ENCODE data around the gene ISL2.

The ISL2 gene

GRCh38 chr15:76345880-76346668 lies 9.5 kb downstream of the ISL2 start:
- Histone ChIP-seq H3K9me3 (ENCODE audit: insufficient read depth, low read length, severe bottlenecking) (no peaks in the 10 kb centered on the region), H3K36me3 (ENCODE audit: insufficient read depth, low read length) (no peaks in the 10 kb centered on the region), H4K20me1 (ENCODE audit: insufficient read depth, low read length) (no peaks in the 10 kb centered on the region), H3K4me3 (ENCODE audit: low read depth in 1 of 2, low read length in 2 of 2) (no peak overlapping the region), H3K9ac (ENCODE audit: low read depth, low read length) (no peak overlapping the region), H3K4me1 (ENCODE audit: insufficient read depth, low read length) (no peaks in the 10 kb centered on the region), H3K4me2 (ENCODE audit: insufficient read depth, low read length) (no peak overlapping the region), H3K27ac (ENCODE audit: low read length) (no peak overlapping the region), H3K27me3 (ENCODE audit: insufficient read depth, low read length, poor library complexity) (no peaks in the 10 kb centered on the region), H3K79me2 (ENCODE audit: insufficient read depth, low read length) (no peaks in the 10 kb centered on the region), H2AFZ (ENCODE audit: low read depth, low read length) (no peak overlapping the region)
- ATAC-seq (ENCODE audit: insufficient read depth, low read depth) = no peak
- TF ChIP-seq CTCF (IDR thresholded peaks at IDR 0.05; ENCODE audit: borderline replicate concordance, extremely low read depth, low read length, poor library complexity, severe bottlenecking) (no peak), EZH2 (IDR thresholded peaks at IDR 0.05; ENCODE audit: borderline replicate concordance, low read depth, low read length, severe bottlenecking) (no peak)
- DNase-seq = no peak

GRCh38 chr15:76346669-76347481 lies 10.3 kb downstream of the ISL2 start:
- Histone ChIP-seq H3K9me3 (ENCODE audit: insufficient read depth, low read length, severe bottlenecking) (no peaks in the 10 kb centered on the region), H3K36me3 (ENCODE audit: insufficient read depth, low read length) (no peaks in the 10 kb centered on the region), H3K79me2 (ENCODE audit: insufficient read depth, low read length) (no peaks in the 10 kb centered on the region), H3K27ac (ENCODE audit: low read length) (no peak overlapping the region), H4K20me1 (ENCODE audit: insufficient read depth, low read length) (no peaks in the 10 kb centered on the region), H2AFZ (ENCODE audit: low read depth, low read length) (no peak overlapping the region), H3K4me3 (ENCODE audit: low read depth in 1 of 2, low read length in 2 of 2) (no peak overlapping the region), H3K9ac (ENCODE audit: low read depth, low read length) (no peak overlapping the region), H3K4me1 (ENCODE audit: insufficient read depth, low read length) (no peaks in the 10 kb centered on the region), H3K4me2 (ENCODE audit: insufficient read depth, low read length) (no peak overlapping the region), H3K27me3 (ENCODE audit: insufficient read depth, low read length, poor library complexity) (no peaks in the 10 kb centered on the region)
- ATAC-seq (ENCODE audit: insufficient read depth, low read depth) = no peak
- TF ChIP-seq EZH2 (IDR thresholded peaks at IDR 0.05; ENCODE audit: borderline replicate concordance, low read depth, low read length, severe bottlenecking) (no peak), CTCF (IDR thresholded peaks at IDR 0.05; ENCODE audit: borderline replicate concordance, extremely low read depth, low read length, poor library complexity, severe bottlenecking) (no peak)
- DNase-seq = no peak

- Histone ChIP-seq H3K9ac (ENCODE audit: low read depth, low read length) (no peak overlapping the region), H4K20me1 (ENCODE audit: insufficient read depth, low read length) (no peaks in the 10 kb centered on the region), H3K27me3 (ENCODE audit: insufficient read depth, low read length, poor library complexity) (no peaks in the 10 kb centered on the region), H3K27ac (ENCODE audit: low read length) (no peak overlapping the region), H3K4me1 (ENCODE audit: insufficient read depth, low read length) (no peaks in the 10 kb centered on the region), H2AFZ (ENCODE audit: low read depth, low read length) (no peak overlapping the region), H3K4me2 (ENCODE audit: insufficient read depth, low read length) (no peak overlapping the region), H3K36me3 (ENCODE audit: insufficient read depth, low read length) (no peaks in the 10 kb centered on the region), H3K79me2 (ENCODE audit: insufficient read depth, low read length) (no peaks in the 10 kb centered on the region), H3K4me3 (ENCODE audit: low read depth in 1 of 2, low read length in 2 of 2) (no peak overlapping the region), H3K9me3 (ENCODE audit: insufficient read depth, low read length, severe bottlenecking) (no peaks in the 10 kb centered on the region)
- TF ChIP-seq EZH2 (IDR thresholded peaks at IDR 0.05; ENCODE audit: borderline replicate concordance, low read depth, low read length, severe bottlenecking) = no peak
- no peak for TF ChIP-seq CTCF (IDR thresholded peaks at IDR 0.05; ENCODE audit: borderline replicate concordance, extremely low read depth, low read length, poor library complexity, severe bottlenecking)
- DNase-seq (no peak), ATAC-seq (ENCODE audit: insufficient read depth, low read depth) (no peak)
Measured at GRCh38 chr15:76347482-76348055, 11.0 kb downstream of the ISL2 start.
